GM10266 (cell line): ENCODE data around the gene ARHGEF28.

Experiments used
- DNase-seq: peaks from one replicate; pipeline ENCODE4 v3.0.0; 2012; ENCODE audit errors: extremely low spot score
- CTCF ChIP-seq: IDR thresholded peaks from 2 replicates; pipeline ENCODE4 v1.5.1; 2012; ENCODE audit warnings: mild to moderate bottlenecking, low read depth; ENCODE audit not compliant: control insufficient read depth, insufficient read depth; ENCODE audit errors: missing control alignments

The ARHGEF28 gene

DNA sequence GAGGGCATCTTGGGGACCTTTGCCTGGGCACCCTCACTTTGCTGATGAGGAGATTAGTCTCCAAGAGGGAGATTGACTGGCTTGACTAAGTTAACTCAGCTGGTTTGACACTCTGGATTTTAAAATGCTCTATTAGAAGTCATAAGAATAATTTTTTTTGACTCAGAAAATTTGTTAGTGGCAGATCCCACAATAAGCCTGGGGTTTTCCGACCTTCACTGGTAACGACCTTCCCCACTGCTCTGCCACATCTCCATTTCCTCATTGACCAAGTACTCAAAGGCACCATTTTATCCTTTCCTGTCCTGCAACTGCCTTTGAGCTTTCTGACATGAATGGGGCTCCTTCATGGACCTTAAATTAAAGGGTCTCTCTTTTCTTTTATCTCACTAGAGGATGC is 67.0 kb downstream of the ARHGEF28 start:
- TF ChIP-seq CTCF = no peak
- no peak for DNase-seq

DNA sequence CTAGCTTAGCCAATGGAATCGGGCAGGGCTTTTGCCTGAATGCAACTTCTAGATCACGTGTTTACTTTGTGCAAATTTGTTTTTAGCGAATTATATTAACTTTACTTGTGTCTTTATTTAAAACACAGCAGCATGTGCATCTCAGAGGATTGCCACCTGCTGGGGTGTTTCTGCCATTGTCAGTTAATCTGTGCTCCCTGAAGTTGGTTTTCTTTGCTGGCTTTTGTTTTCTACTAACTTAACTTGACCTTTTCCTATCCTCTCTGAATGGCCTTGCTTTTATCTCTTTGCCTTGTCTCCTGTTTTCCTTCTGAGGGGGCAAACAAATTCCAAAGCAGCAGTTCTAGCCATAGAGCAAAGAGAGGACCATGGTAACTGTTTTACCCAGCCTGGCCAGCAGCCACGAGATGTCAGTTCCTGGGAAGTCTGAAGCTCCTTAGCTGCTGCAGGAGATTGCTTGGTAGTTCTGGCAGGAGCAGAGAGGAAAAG is 67.6 kb downstream of the ARHGEF28 start:
- DNase-seq = peak; percentile 22

DNA sequence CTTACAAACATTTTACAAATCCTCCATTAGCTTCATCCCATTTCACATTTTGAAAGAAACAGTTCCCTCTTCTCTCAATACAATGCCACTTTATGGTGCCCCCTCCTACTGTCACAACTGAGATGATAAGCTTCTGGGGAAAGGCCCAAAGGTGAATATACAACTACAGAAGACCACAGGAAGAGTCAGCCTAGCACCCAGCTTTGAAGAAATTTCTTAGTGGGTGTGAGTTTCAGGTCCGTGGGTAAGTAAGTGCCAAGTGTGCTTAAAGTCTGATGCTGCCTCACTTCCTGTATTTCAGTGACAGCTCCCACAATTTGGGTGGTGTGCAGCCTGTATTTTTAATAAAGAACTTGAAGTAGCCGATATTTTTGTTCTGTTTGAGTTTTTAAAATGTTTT is 68.1 kb downstream of the ARHGEF28 start:
- no peak for TF ChIP-seq CTCF
- peak; percentile 10 for DNase-seq

More for the DNA sequence above, 67.6 kb downstream of the ARHGEF28 start:
- TF ChIP-seq CTCF = peak; percentile 35

- TF ChIP-seq CTCF = no peak
- no peak for DNase-seq
Observed at GRCh38 chr5:73698011-73698410, 72.0 kb downstream of the ARHGEF28 start.

DNA sequence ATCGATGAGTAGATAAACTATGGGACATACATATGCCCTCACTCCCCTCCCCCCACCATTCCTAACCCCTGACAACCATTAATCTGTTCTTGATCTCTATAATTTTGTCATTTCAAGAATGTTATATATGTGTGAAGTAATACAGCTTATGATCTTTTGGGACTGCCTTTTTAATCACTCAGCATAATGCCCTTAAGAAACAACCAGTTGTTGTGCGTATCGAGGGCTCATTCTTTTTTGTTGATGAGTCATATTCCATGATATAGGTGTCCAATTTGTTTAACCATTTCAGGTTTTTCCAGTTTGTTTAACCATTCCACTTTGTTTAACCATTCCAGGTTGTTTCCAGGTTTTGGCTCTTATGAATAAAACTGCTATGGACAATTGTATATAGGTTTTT is 75.6 kb downstream of the ARHGEF28 start:
- DNase-seq = no peak
- no peak for TF ChIP-seq CTCF

DNA sequence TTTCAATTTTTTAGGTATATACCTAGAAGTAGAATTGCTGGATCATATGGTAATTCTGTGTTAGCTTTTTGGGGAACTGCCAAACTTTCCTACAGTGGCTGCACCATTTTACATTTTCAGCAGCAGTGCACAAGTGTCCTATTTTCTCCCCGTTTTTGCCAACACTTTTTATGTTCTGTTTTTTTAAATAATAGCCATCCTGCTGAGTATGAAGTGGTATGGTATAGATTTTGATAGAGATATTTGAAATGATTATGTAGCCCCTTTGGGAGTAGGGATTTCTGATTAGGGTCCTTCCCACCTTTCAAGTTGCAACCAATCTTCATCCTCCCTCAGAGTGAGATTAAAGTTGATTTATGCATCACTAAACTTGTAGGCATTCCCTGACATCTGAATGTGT is 76.5 kb downstream of the ARHGEF28 start:
- DNase-seq = no peak
- TF ChIP-seq CTCF = no peak

GRCh38 chr5:73702951-73703350 is 77.0 kb downstream of the ARHGEF28 start:
- no peak for DNase-seq
- no peak for TF ChIP-seq CTCF
